Kidney (tissue), 14 donors: Measurements from ENCODE around the gene INSRR. TPM values are rescaled to one million over a fixed set of nuclear protein-coding genes. Genes with fewer than 3 reads are reported as not detected.

Experiments used
- DNase-seq, 5 donors: peaks; one replicate each; pipeline ENCODE4 v3.0.0-alpha.2; 2013 to 2020
- FAIRE-seq: peaks from 2 replicates; lab custom pipeline; 2012; peaks lifted over from hg19 to GRCh38; lab: Jason Lieb, UNC
- H3K27ac ChIP-seq, 2 donors: one replicate each; pipeline ENCODE4 v1.7.0; 2013; ENCODE audit warnings: low read depth in 2 of 2, low read length in 2 of 2, inconsistent platforms in 1 of 2
- H3K27me3 ChIP-seq: one replicate; pipeline ENCODE4 v1.7.1; 2013; ENCODE audit warnings: low read length, inconsistent platforms; ENCODE audit not compliant: control insufficient read depth, insufficient read depth
- H3K36me3 ChIP-seq, 3 donors: one replicate each; pipeline versions ENCODE4 v1.7.0 to v1.7.1; 2013; ENCODE audit warnings: low read length in 3 of 3, control low read depth in 1 of 3, inconsistent platforms in 1 of 3; ENCODE audit not compliant: insufficient read depth in 3 of 3, control insufficient read depth in 2 of 3
- H3K4me1 ChIP-seq, 3 donors: one replicate each; pipeline versions ENCODE4 v1.7.0 to v1.7.1; 2013; ENCODE audit warnings: low read length in 3 of 3, inconsistent platforms in 1 of 3, low read depth in 1 of 3; ENCODE audit not compliant: control insufficient read depth in 2 of 3, insufficient read depth in 2 of 3
- H3K4me3 ChIP-seq, 3 donors: one replicate each; pipeline versions ENCODE4 v1.7.0 to v1.8.1; 2013; ENCODE audit warnings: low read length in 3 of 3, control low read depth in 1 of 3, inconsistent platforms in 1 of 3
- H3K9ac ChIP-seq, 3 donors: one replicate each; pipeline versions ENCODE4 v1.7.0 to v1.7.1; 2013; ENCODE audit warnings: low read length in 3 of 3, control low read depth in 1 of 3, inconsistent platforms in 1 of 3
- H3K9me3 ChIP-seq, 3 donors: one replicate each; pipeline versions ENCODE4 v1.7.0 to v1.7.1; 2013; ENCODE audit warnings: low read length in 3 of 3, control low read depth in 1 of 3, inconsistent platforms in 1 of 3; ENCODE audit not compliant: control insufficient read depth in 2 of 3, insufficient read depth in 1 of 3
- CTCF ChIP-seq: IDR thresholded peaks from 3 replicates; pipeline ENCODE4 v1.5.1; 2012; ENCODE audit warnings: mild to moderate bottlenecking, moderate library complexity, borderline replicate concordance; ENCODE audit not compliant: insufficient read depth; ENCODE audit errors: extremely low read depth
- intact Hi-C: fragments of 100-400 bp; cut with DNase I; formaldehyde crosslinking; loops from one replicate; pipeline ENCODE4 v1.11.1; 2022
- polyA plus RNA-seq: library from polyadenylated mRNA; stranded (reverse); fragments of 350-450 nt; fragmentation: Illumina TruSeq; extraction: RNeasy Lipid Tissue Mini Kit (QIAGEN cat#74804); gene quantifications from one replicate; pipeline ENCODE4 v1.2.3, GENCODE V29; 2014; ENCODE audit warnings: low read depth, low replicate concordance; ENCODE audit not compliant: insufficient read depth
- total RNA-seq: library from RNA; stranded (reverse); fragmentation: NEBNext Ultra II Directional; extraction: Animal tissue kit (Norgen Biotek cat#: 25700); gene quantifications from one replicate; pipeline ENCODE4 v1.2.1, GENCODE V29; 2021
- donor health status: control.
- donor health status: control.
- donor health status: control.
- donor health status: control.
- donor health status: control.
- donor health status: DM: yes; HTN: yes; CAD: no.
- donor health status: Normal renal cell carcinoma (clear cell type).

The INSRR gene
- total and polyA plus RNA-seq, 2 donors from 2014 or later, result 0.35 to 2.4 TPM

GRCh38 chr1:156903328-156904091 is 44.6 kb upstream of the INSRR start:
- no peak overlapping the region for H3K27ac ChIP-seq
- no peak for TF ChIP-seq CTCF
- H3K27me3 ChIP-seq, result no peaks in the 10 kb centered on the region
- H3K4me1 ChIP-seq, result peaks cover 0 to 28% (median 3%) of the 10 kb centered on the region in 3 donors
- no peak overlapping the region for H3K4me3 ChIP-seq
- DNase-seq (peak in 1 of 5 donors; percentile 72), FAIRE-seq (no peak)
- H3K36me3 ChIP-seq, result no peaks in the 10 kb centered on the region
- H3K9me3 ChIP-seq, result no peaks in the 10 kb centered on the region
- intact Hi-C loops, result no loop called here
- H3K9ac ChIP-seq, result no peak overlapping the region

- TF ChIP-seq CTCF, result no peak
- DNase-seq, result peak in 1 of 5 donors; percentile 52
- peaks cover 0 to 32% (median 4%) of the 10 kb centered on the region in 3 donors for H3K4me1 ChIP-seq
Measured at GRCh38 chr1:156901966-156902915, 43.3 kb upstream of the INSRR start.

DNA sequence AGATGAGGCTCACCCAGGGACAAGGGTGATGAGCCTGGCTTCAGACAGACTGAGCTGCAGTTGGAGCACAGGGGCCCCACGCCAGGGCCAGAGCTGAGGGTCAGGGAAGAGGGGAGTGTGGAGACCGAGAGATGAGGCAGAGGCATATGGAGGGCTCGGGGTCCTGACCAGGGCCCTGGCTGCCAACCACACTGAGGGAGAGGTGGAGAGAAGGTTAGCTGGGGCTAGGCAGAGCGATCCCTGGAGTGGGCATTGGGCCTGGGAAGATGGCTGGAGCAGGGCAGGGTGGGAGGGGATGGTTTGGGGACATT is 42.6 kb upstream of the INSRR start:
- DNase-seq, result peak in 1 of 5 donors; percentile 72
- Histone ChIP-seq H3K4me3 (no peak overlapping the region), H3K9me3 (no peaks in the 10 kb centered on the region), H3K4me1 (peaks cover 0 to 33% (median 4%) of the 10 kb centered on the region in 3 donors), H3K9ac (no peak overlapping the region), H3K36me3 (no peaks in the 10 kb centered on the region), H3K27ac (no peak overlapping the region), H3K27me3 (no peaks in the 10 kb centered on the region)
- no peak for FAIRE-seq
- intact Hi-C loops, result no loop called here
- no peak for TF ChIP-seq CTCF

More at GRCh38 chr1:156901966-156902915, 43.3 kb upstream of the INSRR start:
- no peaks in the 10 kb centered on the region for H3K27me3 ChIP-seq
- no peak overlapping the region for H3K27ac ChIP-seq
- FAIRE-seq, result no peak
- H3K9ac ChIP-seq, result no peak overlapping the region
- no peaks in the 10 kb centered on the region for H3K9me3 ChIP-seq
- intact Hi-C loops, result no loop called here
- H3K36me3 ChIP-seq, result no peaks in the 10 kb centered on the region
- no peak overlapping the region for H3K4me3 ChIP-seq
